ENCODE results near the gene TGFBRAP1.
"Not testable (repeated sequence)": the region's sequence is repeated elsewhere in the genome, so short reads cannot be mapped to it uniquely, and the experiment has no call there.

Gene TGFBRAP1

GRCh38 chr2:105274046-105274445, 55.5 kb downstream of the TGFBRAP1 start:
- DNase-seq (ENCODE audit: low spot score): no peak

- DNase-seq (ENCODE audit: low spot score): no peak
These were observed 57.4 kb downstream of the TGFBRAP1 start for GRCh38 chr2:105272176-105272575.

DNA sequence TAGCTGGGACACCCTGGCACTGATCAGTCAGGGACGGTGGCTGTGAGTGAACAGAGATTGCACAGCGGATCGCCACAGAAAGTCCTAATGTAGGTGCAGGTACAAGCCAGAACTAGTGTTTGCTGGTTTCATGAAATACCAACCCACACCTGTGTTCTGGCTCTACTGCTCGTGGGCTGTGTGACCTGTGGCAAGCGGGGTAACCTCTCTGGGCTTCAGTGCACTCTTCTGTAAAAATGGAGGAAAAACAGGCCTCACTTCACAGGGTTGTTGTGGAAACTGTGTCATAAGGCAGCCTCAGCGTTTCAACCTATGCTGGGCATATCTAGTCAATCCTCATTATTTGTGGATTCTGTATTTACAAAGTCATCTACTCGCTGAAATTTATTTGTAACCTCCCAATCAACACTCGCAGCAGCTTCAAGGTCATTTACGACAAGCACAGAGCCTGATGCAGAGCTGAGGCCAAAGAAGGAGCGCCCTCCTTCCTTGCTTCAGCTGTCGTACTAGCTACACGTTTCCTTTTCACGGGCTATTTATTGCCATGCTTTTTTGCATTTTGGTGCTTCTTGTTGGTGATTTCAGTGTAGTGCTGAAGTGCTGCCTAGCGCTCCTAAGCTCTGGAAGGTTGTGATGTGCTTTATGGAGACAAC, 58.0 kb downstream of the TGFBRAP1 start:
- no peak for DNase-seq (ENCODE audit: low spot score)

DNA sequence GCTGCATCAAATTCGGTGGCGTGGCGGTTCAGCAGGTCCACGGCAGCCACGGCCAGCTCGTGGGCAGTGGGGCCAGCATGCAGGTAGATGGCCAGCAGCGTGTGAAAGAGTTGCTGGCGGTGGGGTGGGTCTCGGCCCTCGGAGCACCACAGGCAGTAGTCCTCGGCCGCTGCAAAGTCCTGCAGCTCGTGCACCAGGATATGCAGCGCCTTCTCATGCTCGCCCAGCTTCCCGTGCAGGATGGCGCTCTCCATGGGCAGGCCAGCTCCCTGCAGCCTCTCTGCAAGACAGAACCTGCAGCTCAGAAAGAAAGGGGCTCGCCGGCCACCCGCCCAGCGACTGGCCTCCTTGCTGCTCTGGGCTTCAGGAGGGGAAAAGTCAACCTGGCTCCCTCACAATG, 60.1 kb downstream of the TGFBRAP1 start:
- DNase-seq (ENCODE audit: low spot score): no peak

GRCh38 chr2:105262651-105263091, 66.9 kb downstream of the TGFBRAP1 start:
- DNase-seq (ENCODE audit: low spot score): no peak

DNA sequence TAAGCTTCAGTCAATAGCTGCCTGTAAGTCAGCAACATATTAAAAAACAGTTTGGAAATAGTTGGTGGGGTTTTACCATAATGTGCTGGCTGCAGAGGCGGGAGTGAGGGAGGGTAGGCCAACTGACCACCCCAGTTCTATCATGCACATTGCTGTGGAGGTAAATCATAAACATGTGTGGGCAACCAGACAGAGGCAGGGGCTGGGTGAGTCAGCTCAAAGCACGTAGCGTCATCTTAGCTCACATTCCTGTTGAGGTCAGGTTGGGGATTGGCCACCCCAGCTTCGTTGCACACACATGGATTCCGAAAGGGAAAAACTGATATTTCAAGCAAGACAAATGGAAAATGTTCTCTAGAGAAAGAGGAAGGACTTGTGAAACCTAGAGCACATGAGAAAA, 68.5 kb downstream of the TGFBRAP1 start:
- no peak for DNase-seq (ENCODE audit: low spot score)

DNA sequence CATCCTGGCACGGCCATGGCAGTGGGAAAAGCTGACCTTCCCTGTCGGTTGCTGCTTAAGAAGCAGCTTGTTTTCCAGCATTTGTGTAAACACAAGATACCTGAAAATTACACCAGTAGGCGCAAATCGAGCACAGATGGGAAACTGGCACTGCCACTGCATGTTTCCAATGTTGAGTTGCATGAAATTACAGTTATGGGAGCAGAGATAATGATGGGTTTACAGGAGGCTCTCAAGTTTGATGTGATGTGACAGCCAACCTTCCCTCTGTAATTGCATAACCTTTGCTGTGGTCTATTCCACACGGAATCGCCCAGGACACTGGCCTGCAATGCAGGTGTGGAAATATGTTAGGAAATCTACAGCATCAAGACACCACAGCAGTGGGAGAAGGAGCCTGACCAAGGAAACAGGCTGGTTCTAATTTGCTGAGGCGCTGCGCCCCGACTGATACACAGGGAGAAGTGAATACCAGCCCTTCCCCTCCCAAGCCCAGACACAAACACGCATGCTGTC, 70.6 kb downstream of the TGFBRAP1 start:
- no peak for DNase-seq (ENCODE audit: low spot score)

- DNase-seq (ENCODE audit: low spot score): no peak
These were observed 71.6 kb downstream of the TGFBRAP1 start for GRCh38 chr2:105257981-105258380.

- DNase-seq (ENCODE audit: low spot score): no peak
These were observed 73.0 kb downstream of the TGFBRAP1 start for GRCh38 chr2:105256431-105257047.

GRCh38 chr2:105255979-105256378, 73.6 kb downstream of the TGFBRAP1 start:
- DNase-seq (ENCODE audit: low spot score): no peak

DNA sequence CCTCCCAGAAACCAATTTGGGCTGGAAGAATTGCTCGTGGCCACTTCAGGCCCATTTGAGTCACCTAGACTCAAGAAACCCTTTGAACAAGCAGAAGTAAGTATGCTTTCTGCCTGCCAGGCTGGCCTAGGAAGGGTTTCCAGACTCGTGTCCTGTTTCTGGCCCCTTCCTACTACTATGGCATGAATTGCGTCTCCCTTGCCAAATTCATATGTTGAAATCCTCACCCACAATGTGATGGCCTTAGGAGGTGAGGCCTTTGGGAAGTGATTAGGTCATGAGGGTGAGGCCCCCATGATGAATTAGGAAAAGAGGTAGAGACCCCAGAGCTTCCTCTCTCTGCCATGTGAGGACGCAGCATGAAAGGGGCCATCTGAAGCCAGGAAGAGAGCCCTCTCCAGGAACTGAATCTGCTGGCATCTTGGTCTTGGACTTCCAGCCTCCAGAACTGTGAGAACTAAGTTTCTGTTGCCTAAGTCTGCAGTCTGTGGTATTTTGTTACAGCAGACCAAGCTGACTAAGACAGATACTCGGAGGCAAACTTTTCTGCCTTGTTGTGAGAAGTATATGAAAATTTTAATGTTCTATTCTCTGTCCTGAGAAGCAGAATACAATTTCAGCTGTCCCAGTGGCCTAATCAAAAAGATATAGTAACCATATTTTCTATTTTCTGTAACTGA, 74.9 kb downstream of the TGFBRAP1 start:
- no peak for DNase-seq (ENCODE audit: low spot score)

GRCh38 chr2:105252271-105252670, 77.3 kb downstream of the TGFBRAP1 start:
- DNase-seq (ENCODE audit: low spot score): no peak

DNA sequence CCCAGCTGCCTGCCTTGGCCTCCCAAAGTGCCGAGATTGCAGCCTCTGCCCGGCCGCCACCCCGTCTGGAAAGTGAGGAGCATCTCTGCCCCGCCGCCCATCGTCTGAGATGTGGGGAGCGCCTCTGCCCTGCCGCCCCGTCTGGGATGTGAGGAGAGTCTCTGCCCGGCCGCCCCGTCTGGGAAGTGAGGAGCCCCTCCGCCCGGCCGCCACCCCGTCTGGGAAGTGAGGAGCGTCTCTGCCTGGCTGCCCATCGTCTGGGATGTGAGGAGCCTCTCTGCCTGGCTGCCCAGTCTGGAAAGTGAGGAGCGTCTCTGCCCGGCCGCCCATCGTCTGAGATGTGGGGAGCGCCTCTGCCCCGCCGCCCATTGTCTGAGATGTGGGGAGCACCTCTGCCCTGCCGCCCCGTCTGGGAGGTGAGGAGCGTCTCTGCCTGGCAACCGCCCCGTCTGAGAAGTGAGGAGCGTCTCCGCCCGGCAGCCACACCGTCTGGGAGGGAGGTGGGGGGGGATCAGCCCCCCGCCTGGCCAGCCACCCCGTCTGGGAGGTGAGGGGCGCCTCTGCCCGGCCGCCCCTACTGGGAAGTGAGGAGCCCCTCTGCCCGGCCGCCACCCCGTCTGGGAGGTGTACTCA, 78.4 kb downstream of the TGFBRAP1 start:
- DNase-seq (ENCODE audit: low spot score): not testable (repeated sequence)

- no peak for DNase-seq (ENCODE audit: low spot score)
These were observed 79.6 kb downstream of the TGFBRAP1 start for GRCh38 chr2:105249891-105250290.

GRCh38 chr2:105249181-105249580, 80.4 kb downstream of the TGFBRAP1 start:
- no peak for DNase-seq (ENCODE audit: low spot score)

- DNase-seq (ENCODE audit: low spot score): no peak
These were observed 81.0 kb downstream of the TGFBRAP1 start for GRCh38 chr2:105248316-105249070.

DNA sequence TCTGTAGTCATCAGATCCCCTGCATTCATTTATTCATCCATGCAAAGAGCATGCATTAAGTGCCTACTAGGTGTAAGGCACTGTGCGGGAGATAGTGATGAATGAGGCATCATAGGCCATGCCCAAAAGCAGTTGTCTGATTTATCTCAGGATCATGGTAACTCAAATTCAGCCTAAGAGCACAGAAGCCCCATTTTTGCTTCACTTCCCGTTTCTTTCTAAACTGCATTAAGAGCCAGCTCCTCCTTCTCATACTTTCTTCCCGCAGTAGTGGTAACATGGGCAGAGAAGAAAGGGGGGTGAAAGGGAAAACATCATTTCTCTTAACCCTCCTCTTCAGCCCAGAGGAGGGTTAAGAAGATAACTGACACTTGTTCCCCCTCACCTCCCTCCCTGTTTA, 85.1 kb downstream of the TGFBRAP1 start:
- DNase-seq (ENCODE audit: low spot score): no peak

- no peak for DNase-seq (ENCODE audit: low spot score)
These were observed 85.6 kb downstream of the TGFBRAP1 start for GRCh38 chr2:105243961-105244360.

- DNase-seq (ENCODE audit: low spot score): no peak
These were observed 87.1 kb downstream of the TGFBRAP1 start for GRCh38 chr2:105242286-105242993.

DNA sequence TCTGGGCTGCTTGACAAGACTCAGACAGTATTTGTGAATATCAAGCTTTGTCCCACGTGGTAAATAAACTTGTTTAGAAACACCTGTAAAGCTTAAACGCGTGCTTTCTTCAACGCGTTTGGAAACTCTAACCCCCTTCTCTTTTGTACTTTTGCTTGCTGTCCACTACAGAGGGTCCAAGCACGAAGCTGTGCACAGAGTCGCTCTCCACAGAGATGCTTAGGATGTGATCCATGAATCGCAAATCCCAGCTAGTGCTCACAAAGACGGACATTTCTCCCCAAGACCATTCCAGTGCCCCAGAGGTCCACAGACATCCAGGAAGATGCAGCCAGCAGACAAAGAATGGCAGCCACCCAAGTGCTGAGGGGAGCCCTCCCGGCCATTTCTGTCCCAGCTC, 88.1 kb downstream of the TGFBRAP1 start, which contains the start of gene GPR45:
Gene GPR45, plus strand, starts transcription at position 301 of the 400 bp plus-strand sequence. CDS start 116 bp downstream, outside the sequence.
- no peak for DNase-seq (ENCODE audit: low spot score)

DNA sequence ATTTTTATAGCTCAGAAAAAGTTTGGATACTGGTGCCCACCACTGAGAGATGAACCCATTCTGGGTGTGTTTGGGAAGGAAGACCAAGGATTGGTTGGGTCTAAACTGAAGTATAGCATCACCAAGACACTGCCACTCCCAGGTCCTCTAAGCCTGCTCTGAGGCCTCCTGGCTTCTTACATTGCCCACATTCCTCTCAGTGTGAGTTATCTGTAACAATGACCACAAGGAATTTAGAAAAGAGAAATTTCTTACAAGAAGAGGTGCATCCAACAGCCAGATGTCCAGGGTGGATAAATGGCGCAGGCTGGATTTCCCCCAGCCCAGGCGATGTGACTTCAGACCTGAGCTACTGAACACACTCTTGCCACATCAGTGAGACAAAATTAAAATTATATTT, 89.6 kb downstream of the TGFBRAP1 start:
- no peak for DNase-seq (ENCODE audit: low spot score)
